HCT116 (cell line): ENCODE measurements around the gene FKBP4. TPM values are rescaled to one million over a fixed set of nuclear protein-coding genes. Genes with fewer than 3 reads are reported as not detected.

ENCODE experiments used
- ATAC-seq: fragments of 200-7000 bp; cut with Tn5 transposase; 2 replicates; pipeline ENCODE4 v1.9.1; 2020; ENCODE audit warnings: mild to moderate bottlenecking, moderate library complexity
- BruUV-seq: library from RNA; stranded (reverse); fragments of 400-500 nt; replicated peaks from 2 replicates; lab custom pipeline; 2021; lab: Mats Ljungman, UMichigan
- CTCF ChIA-PET: fragments of 300-600 bp; sonication (Branson Sonifier 250); formaldehyde crosslinking; loops from one replicate; lab custom pipeline; 2021; ENCODE audit warnings: antibody characterized with exemption; lab: Charles Lee
- POLR2A ChIA-PET: fragments of 300-600, 350-600 bp; sonication (Branson Sonifier 250); formaldehyde crosslinking; loops from one replicate; lab custom pipeline; 2021; ENCODE audit warnings: antibody characterized with exemption; lab: Charles Lee
- RAD21 ChIA-PET, 2 experiments: fragments of 300-600 bp; sonication (Branson Sonifier 250); formaldehyde crosslinking; loops; one replicate each; lab custom pipeline; 2023; ENCODE audit warnings: low total read pairs in 2 of 2; ENCODE audit not compliant: uncharacterized antibody in 2 of 2, unreplicated experiment in 2 of 2, low non-redundant PET in 1 of 2; lab: Charles Lee
- DNase-seq: peaks from one replicate; pipeline ENCODE4 v3.0.0-alpha.2; 2010; ENCODE audit warnings: low read depth, low spot score
- H2AFZ ChIP-seq: fragments of 200-600 bp; shearing (Covaris generic), sonication (generic); 2 replicates; pipeline ENCODE4 v1.6.1; 2017; ENCODE audit warnings: low read depth, mixed run types, mixed read lengths, antibody characterized with exemption, low read length; ENCODE audit not compliant: poor library complexity, severe bottlenecking
- H3K27ac ChIP-seq: 2 replicates; pipeline ENCODE4 v1.5.1; 2012; ENCODE audit warnings: low read depth, low read length
- H3K27me3 ChIP-seq: fragments of 200-600 bp; sonication (generic); 2 replicates; pipeline ENCODE4 v1.6.1; 2016; ENCODE audit warnings: mixed run types, low read length, mixed read lengths; ENCODE audit not compliant: insufficient read depth
- H3K36me3 ChIP-seq, 2 experiments: fragments of 200-500 bp in 1 of 2; fragments of 200-600 bp in 1 of 2; sonication (Bioruptor generic) in 1 of 2; sonication (generic) in 1 of 2; 2 replicates each; pipeline versions ENCODE4 v1.5.1 to v1.6.1; 2014 to 2016; ENCODE audit warnings: low read length in 2 of 2, inconsistent platforms in 1 of 2, mixed read lengths in 1 of 2, mixed run types in 1 of 2; ENCODE audit not compliant: insufficient read depth in 2 of 2, control insufficient read depth in 1 of 2
- H3K4me1 ChIP-seq, 2 experiments: fragments of 200-600 bp in 1 of 2; sonication (generic) in 1 of 2; 2 replicates each; pipeline versions ENCODE4 v1.5.1 to v1.6.1; 2012 to 2017; ENCODE audit warnings: low read length in 2 of 2, inconsistent platforms in 1 of 2, mild to moderate bottlenecking in 1 of 2, mixed read lengths in 1 of 2, mixed run types in 1 of 2, moderate library complexity in 1 of 2; ENCODE audit not compliant: insufficient read depth in 2 of 2, control insufficient read depth in 1 of 2
- H3K4me2 ChIP-seq: fragments of 200-600 bp; sonication (generic); 2 replicates; pipeline ENCODE4 v1.6.1; 2017; ENCODE audit warnings: mixed run types, low read length, mixed read lengths
- H3K4me3 ChIP-seq, 2 experiments: fragments of 200-600 bp in 1 of 2; sonication (generic) in 1 of 2; replicated peaks in 1 of 2; 2 replicates each; pipeline ENCODE4 v1.5.1; 2011 to 2016; ENCODE audit warnings: low read length in 2 of 2, control low read depth in 1 of 2, low read depth in 1 of 2, mild to moderate bottlenecking in 1 of 2, mixed read lengths in 1 of 2, mixed run types in 1 of 2
- H3K79me2 ChIP-seq: fragments of 200-600 bp; sonication (generic); 2 replicates; pipeline ENCODE4 v1.6.1; 2017; ENCODE audit warnings: mild to moderate bottlenecking, mixed run types, low read length, moderate library complexity, mixed read lengths; ENCODE audit not compliant: insufficient read depth
- H3K9ac ChIP-seq: fragments of 200-600 bp; sonication (generic); 2 replicates; pipeline ENCODE4 v1.6.1; 2016; ENCODE audit warnings: low read length, mixed read lengths
- H3K9me2 ChIP-seq: fragments of 200-600 bp; sonication (generic), shearing (Covaris generic); 2 replicates; pipeline ENCODE4 v1.6.1; 2017; ENCODE audit warnings: mixed run types, mild to moderate bottlenecking, moderate library complexity; ENCODE audit not compliant: insufficient read depth
- H3K9me3 ChIP-seq, 2 experiments: fragments of 200-500 bp in 1 of 2; fragments of 200-600 bp in 1 of 2; sonication (Bioruptor generic) in 1 of 2; sonication (generic) in 1 of 2; 2 replicates each; pipeline ENCODE4 v1.6.1; 2014 to 2017; ENCODE audit warnings: low read length in 2 of 2, mixed read lengths in 2 of 2, inconsistent platforms in 1 of 2, low read depth in 1 of 2, mild to moderate bottlenecking in 1 of 2, mixed run types in 1 of 2, moderate library complexity in 1 of 2; ENCODE audit not compliant: control insufficient read depth in 1 of 2, insufficient read depth in 1 of 2
- H4K20me1 ChIP-seq: fragments of 200-600 bp; sonication (generic), shearing (Covaris generic); 2 replicates; pipeline ENCODE4 v1.6.1; 2017; ENCODE audit warnings: mixed run types, mild to moderate bottlenecking, moderate library complexity; ENCODE audit not compliant: insufficient read depth
- CEBPB ChIP-seq: IDR thresholded peaks from 2 replicates; pipeline ENCODE4 v1.6.1; 2012; ENCODE audit warnings: low read depth
- CTCF ChIP-seq, 3 experiments: fragments of 200-600 bp in 1 of 3; sonication (generic) in 1 of 3; IDR thresholded peaks in 2 of 3; conservative IDR thresholded peaks in 1 of 3; 2 replicates each; pipeline ENCODE4 v1.5.1; 2012 to 2017; ENCODE audit warnings: low read depth in 2 of 3, low read length in 2 of 3, antibody characterized with exemption in 1 of 3, borderline replicate concordance in 1 of 3, control low read depth in 1 of 3, mild to moderate bottlenecking in 1 of 3, mixed read lengths in 1 of 3, mixed run types in 1 of 3, moderate library complexity in 1 of 3; ENCODE audit not compliant: insufficient read depth in 1 of 3
- EGR1 ChIP-seq: IDR thresholded peaks from 2 replicates; pipeline ENCODE4 v1.6.1; 2012; ENCODE audit warnings: low read depth
- EZH2 ChIP-seq: fragments of 200-600 bp; sonication (generic); IDR thresholded peaks from 2 replicates; pipeline ENCODE4 v1.6.1; 2017; ENCODE audit warnings: antibody characterized with exemption, mixed run types
- EZH2phosphoT487 ChIP-seq: fragments of 200-600 bp; IDR thresholded peaks from 2 replicates; pipeline ENCODE4 v1.6.1; 2018; ENCODE audit warnings: antibody characterized with exemption, borderline replicate concordance
- POLR2A ChIP-seq: IDR thresholded peaks from 2 replicates; pipeline ENCODE4 v1.7.0; 2011; ENCODE audit warnings: borderline replicate concordance; ENCODE audit not compliant: insufficient read depth, insufficient read length; ENCODE audit errors: extremely low read depth
- REST ChIP-seq: IDR thresholded peaks from 2 replicates; pipeline ENCODE4 v1.6.1; 2012; ENCODE audit warnings: low read depth
- SP1 ChIP-seq: IDR thresholded peaks from 2 replicates; pipeline ENCODE4 v1.6.1; 2012; ENCODE audit warnings: low read depth
- SRF ChIP-seq: IDR thresholded peaks from 2 replicates; pipeline ENCODE4 v1.6.1; 2012; ENCODE audit warnings: low read depth
- TCF7L2 ChIP-seq: IDR thresholded peaks from 2 replicates; pipeline ENCODE4 v1.7.0; 2011; ENCODE audit warnings: borderline replicate concordance, inconsistent platforms; ENCODE audit not compliant: insufficient read depth, insufficient read length; ENCODE audit errors: extremely low read depth
- YY1 ChIP-seq: IDR thresholded peaks from 2 replicates; pipeline ENCODE4 v1.6.1; 2011; ENCODE audit warnings: low read length, low read depth, moderate library complexity, mild to moderate bottlenecking; ENCODE audit not compliant: insufficient replicate concordance; ENCODE audit errors: extremely low read depth
- ZBTB33 ChIP-seq: IDR thresholded peaks from 2 replicates; pipeline ENCODE4 v1.6.1; 2011; ENCODE audit warnings: mild to moderate bottlenecking, low read length, moderate library complexity; ENCODE audit not compliant: insufficient replicate concordance; ENCODE audit errors: extremely low read depth
- intact Hi-C: fragments of 100-400 bp; cut with micrococcal nuclease; formaldehyde crosslinking; loops from 2 replicates; pipeline ENCODE4 v1.10.0; 2022
- total RNA-seq: library from RNA; stranded (reverse); gene quantifications from one replicate; pipeline ENCODE4 v1.2.1, GENCODE V29; 2021; ENCODE audit not compliant: unreplicated experiment

Gene FKBP4
- total RNA-seq, 1 experiment from 2014 or later = 178 TPM

- Histone ChIP-seq H3K4me2 (no peak overlapping the region), H3K79me2 (no peaks in the 10 kb centered on the region), H3K36me3 (no peaks in the 10 kb centered on the region), H3K9me3 (no peaks in the 10 kb centered on the region), H3K4me3 (no peak overlapping the region), H3K27ac (no peak overlapping the region), H3K27me3 (peaks cover 5% of the 10 kb centered on the region; the same call in 1 of the 2 replicates), H2AFZ (no peak overlapping the region), H3K9ac (no peak overlapping the region), H3K9me2 (no peaks in the 10 kb centered on the region), H4K20me1 (no peaks in the 10 kb centered on the region), H3K4me1 (no peaks in the 10 kb centered on the region)
- intact Hi-C loops = no loop called here
- RAD21 ChIA-PET = no interaction called here
- ATAC-seq (no peak), DNase-seq (no peak)
- BruUV-seq = no TSS peak
- POLR2A ChIA-PET = no interaction called here
- CTCF ChIA-PET = no interaction called here
- no peak for TF ChIP-seq TCF7L2
- TF ChIP-seq CEBPB = no peak
- no peak for TF ChIP-seq SRF
- no peak for TF ChIP-seq ZBTB33
- TF ChIP-seq EZH2phosphoT487 = no peak
- no peak for TF ChIP-seq POLR2A
- TF ChIP-seq YY1 = no peak
- no peak for TF ChIP-seq SP1
- TF ChIP-seq REST = no peak
- no peak for TF ChIP-seq EZH2
- TF ChIP-seq CTCF (IDR thresholded peaks at IDR 0.05 in 2 of 3, conservative IDR thresholded peaks at IDR 0.05 in 1 of 3; ENCODE audit: borderline replicate concordance in 1 of 3, insufficient read depth in 1 of 3, low read depth in 2 of 3, low read length in 2 of 3) = no peak
- TF ChIP-seq EGR1 = no peak
These were observed 22.4 kb upstream of the FKBP4 start for GRCh38 chr12:2772370-2772769.
